MV-4-11 (cell line): Measurements from ENCODE around the gene SLC39A11.

ENCODE experiments used
- DNase-seq: peaks from one replicate; lab custom pipeline; 2025; lab: John Stamatoyannopoulos, UW

Gene SLC39A11

GRCh38 chr17:72749119-72749572 lies 343.3 kb downstream of the SLC39A11 start:
- no peak for DNase-seq

- no peak for DNase-seq
Measured at GRCh38 chr17:72747501-72747900, 345.0 kb downstream of the SLC39A11 start.

GRCh38 chr17:72745241-72745640 lies 347.2 kb downstream of the SLC39A11 start:
- no peak for DNase-seq

GRCh38 chr17:72743037-72743467 lies 349.4 kb downstream of the SLC39A11 start:
- no peak for DNase-seq

DNA sequence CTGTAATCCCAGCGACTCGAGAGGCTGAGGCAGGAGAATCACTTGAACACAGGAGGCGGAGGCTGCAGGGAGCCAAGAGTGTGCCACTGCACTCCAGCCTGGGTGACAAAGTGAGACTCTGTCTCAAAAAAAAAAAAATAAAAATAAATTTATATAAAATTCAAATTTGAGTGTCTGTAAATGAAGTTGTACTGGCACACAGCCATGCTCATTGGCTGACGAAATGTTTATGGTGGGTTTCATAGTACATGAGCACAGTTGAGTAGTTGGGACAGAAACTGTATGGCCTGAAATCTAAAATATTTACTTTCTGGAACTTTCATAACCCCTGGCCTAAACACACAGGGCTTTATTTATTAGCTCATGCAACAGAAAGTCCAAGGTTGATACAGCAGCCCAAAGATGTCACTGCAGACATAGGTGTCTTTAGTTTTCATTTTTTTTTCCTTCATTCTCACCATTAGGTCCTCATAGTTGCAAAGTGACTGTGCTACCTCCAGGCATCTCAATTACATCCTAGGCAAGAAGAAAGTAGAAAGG lies 355.3 kb downstream of the SLC39A11 start:
- no peak for DNase-seq

GRCh38 chr17:72735592-72735991 lies 356.9 kb downstream of the SLC39A11 start:
- DNase-seq, result no peak

DNA sequence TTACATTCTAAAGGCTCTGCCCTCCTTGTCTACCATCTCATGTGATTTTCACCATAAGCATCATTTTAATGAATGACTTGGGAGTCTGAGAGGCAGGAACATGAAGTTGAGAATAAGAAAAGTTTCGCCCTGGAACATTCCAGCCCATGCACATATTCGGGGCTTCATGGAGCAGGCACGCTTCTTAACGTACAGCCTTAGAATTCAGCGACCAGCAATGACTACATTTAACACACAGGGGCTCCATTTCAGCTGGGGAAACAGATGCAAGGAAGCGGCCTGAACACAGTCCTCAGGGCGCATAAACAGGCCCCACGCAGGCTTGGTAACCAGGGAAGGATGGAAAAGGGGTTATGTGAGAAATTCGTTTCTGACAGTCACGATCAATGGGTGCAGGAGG lies 357.4 kb downstream of the SLC39A11 start:
- no peak for DNase-seq

GRCh38 chr17:72734613-72735012 lies 357.9 kb downstream of the SLC39A11 start:
- DNase-seq, result no peak

GRCh38 chr17:72733619-72734282 lies 358.7 kb downstream of the SLC39A11 start:
- peak; percentile 85 for DNase-seq

DNA sequence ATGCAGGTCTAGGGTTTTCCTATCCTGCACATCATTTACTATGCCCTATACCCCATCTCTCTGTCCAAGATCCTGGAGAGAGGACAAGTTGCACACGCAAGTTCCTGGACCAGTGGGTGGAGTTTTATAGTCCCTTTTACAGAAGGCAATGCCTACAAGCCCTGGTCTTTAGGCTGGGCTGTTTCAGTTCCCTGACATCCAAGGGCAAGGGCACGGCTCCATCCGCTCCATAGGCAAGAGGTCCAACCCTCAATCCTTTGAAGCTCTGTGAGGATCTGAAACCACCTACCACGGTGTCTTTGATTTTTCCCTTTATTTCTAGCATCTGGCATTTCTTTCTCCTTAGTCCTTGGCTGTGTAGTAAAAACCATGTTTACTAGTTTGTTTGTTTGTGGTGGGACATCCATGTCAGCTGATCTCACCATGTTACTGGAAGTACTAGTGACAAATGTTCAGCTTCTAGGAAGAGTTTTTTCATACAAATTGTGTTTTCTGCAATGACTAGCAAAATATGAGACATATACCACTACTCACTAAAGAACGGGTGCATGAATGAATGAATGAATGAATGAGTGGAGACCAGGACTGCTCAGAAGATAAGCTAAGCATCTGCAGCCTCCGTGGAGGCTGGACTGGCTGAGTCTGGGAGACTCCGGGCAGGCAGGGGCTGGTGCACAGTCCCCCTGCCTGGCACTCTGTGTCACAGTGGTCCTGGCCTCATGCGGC lies 359.4 kb downstream of the SLC39A11 start:
- peak; percentile 14 for DNase-seq

- DNase-seq, result peak; percentile 70
Measured at GRCh38 chr17:72730077-72730476, 362.4 kb downstream of the SLC39A11 start.

DNA sequence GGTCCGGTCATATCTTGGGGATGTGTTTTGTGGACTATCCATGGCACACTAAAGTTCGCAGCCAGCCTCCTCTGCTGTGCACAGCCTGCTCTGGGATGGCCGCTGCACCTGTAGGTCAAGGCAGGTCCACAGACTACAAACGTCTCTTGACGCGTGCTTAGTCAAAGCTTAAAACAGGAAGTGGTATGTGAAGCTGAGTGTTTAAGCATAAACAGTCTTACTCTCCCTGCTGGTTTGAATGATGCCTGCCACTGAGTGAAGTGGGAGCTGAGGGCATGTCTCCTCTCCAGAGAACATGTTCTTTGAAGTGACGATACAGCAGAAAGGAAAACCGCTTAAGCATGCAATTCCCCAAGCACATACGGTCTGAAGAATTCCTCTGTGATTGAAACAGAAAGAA lies 365.6 kb downstream of the SLC39A11 start:
- DNase-seq, result peak; percentile 74

- peak; percentile 1 for DNase-seq
Measured at GRCh38 chr17:72725433-72726068, 366.9 kb downstream of the SLC39A11 start.

DNA sequence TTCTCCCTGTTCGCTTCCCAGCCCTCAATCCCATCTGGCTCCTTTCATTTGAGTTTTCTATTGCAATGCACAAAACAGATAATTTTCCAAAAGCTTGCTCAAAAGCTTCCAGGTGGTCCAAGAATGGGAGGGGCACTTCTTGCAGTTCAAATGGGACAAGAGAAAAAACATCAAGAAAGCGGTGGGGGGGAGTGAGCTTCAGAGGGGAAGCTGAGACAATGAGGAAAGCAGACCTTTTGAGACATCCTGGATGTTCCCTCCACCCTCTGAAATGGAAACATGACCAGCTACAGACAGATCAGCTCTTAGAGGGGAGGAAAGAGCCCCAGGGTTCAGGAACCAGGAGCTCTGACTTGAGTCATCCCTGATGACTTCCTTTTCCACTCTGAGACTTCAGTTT lies 368.2 kb downstream of the SLC39A11 start:
- DNase-seq, result peak; percentile 37

DNA sequence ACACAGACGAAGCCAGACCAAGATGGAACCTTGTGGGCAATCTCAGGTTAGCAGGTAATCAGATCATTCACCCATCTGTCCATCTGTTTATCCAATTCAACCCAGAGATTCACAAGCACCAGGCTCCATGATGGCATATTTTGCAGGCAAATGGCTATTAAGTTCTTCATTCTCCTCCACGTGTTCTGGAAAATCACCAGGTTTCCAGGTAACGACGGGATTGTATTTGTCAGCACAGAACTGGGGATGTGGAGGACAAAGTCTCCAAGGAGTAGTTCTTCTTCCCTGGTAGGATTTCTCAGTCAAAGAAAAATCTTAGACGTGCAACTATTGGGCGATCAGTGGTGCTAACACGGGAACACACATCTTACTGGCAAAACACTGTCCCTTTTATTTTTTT lies 368.8 kb downstream of the SLC39A11 start:
- DNase-seq, result no peak

GRCh38 chr17:72720494-72720825 lies 372.0 kb downstream of the SLC39A11 start:
- DNase-seq, result no peak

GRCh38 chr17:72719578-72720493 lies 372.7 kb downstream of the SLC39A11 start:
- peak; percentile 88 for DNase-seq

GRCh38 chr17:72719206-72719577 lies 373.3 kb downstream of the SLC39A11 start:
- DNase-seq, result no peak

GRCh38 chr17:72717676-72718075 lies 374.8 kb downstream of the SLC39A11 start:
- no peak for DNase-seq

DNA sequence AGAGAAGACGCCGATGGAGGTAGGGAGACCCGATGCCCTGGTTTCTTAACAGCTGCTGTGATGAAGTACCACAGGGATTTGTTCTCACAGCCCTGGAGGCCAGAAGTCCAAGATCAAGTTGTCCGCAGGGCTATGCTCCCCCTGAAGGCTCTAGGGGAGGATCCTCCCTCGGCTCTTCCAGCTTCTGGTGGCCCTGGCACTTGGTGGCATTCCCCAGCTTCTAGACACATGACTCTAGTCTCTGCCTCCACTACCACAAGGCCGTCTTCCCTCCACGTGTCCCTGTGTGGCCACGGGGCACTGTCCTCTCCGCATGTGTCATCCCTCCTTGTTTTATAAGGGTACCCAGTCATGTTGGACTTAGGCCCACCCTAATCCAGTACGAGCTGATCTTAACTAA lies 375.2 kb downstream of the SLC39A11 start:
- DNase-seq, result no peak

DNA sequence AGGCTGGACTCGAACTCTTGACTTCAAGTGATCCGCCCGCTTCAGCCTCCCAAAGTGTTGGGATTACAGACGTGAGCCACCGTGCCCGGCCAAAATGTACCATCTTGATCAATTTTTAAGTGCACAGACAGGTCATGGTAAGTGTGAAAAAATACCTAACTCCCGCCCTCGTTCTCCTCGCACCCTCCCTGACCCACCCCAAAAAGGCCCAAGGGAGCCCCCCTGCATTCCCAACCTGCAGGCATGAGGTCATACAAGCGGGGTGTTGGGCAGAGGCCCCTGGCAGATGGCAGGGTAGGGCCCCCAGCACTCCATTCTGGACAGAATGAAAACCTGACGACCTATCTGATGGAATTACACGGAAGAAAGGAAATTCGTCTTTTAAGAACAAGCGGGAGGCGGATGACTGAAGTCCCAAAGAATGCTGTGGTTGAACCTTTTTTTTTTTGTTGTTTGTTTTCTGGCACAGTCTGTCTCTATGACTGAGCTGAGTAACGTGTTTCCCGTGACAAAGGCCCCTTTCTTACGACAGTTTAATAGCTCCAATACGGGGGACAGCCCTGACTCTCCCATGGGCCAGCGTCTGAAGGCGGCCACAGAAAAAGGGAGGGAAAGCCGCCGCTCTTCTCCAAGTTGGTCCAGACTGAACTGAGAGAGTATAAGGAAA lies 376.4 kb downstream of the SLC39A11 start:
- no peak for DNase-seq
